GM13976 (cell line): ENCODE results near the gene LIG3.

Source experiments
- DNase-seq: peaks from one replicate; pipeline ENCODE4 v3.0.0; 2012; ENCODE audit warnings: low spot score
- in situ Hi-C: fragments of 300-500 bp; cut with MboI; formaldehyde crosslinking; loops from one replicate; pipeline ENCODE4 v1.12.0; 2022; ENCODE audit warnings: low sequenced_read_pairs, mixed read lengths, inconsistent platforms; ENCODE audit not compliant: unreplicated experiment
- TF ChIP-seq, protein P1 (sequence below): IDR thresholded peaks from 2 replicates; pipeline ENCODE4 v1.5.1; 2012; ENCODE audit warnings: borderline replicate concordance, mild to moderate bottlenecking; ENCODE audit not compliant: insufficient read depth; ENCODE audit errors: extremely low read depth, missing control alignments, control extremely low read depth

Gene LIG3

DNA sequence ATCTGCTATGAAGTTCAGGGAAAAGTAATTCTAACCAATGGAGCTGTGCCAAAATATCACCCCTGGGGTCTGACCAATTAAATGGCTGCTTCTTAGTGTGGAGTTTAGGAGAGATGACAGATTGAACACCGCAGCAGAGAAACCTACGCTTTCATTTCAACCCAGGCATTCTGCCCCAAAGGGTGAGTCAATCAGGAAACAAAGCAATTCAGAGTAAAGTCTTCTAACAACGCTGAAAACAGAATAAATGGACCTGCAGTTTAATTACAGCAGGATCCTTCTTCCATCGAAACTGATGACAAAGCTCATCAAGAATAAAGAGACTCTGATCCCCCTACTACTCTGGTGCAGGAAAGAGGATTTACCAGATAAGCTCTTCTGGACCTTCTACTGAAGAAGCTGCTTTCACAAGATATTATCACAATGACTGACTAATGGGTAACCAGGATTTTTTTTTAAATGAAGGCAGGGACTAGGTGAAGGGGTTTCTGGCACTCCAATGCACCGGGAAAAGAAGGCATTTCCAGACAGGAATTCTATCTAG, 66.5 kb downstream of the LIG3 start:
- peak; percentile 81 for DNase-seq
- in situ Hi-C loops = no loop called here

DNA sequence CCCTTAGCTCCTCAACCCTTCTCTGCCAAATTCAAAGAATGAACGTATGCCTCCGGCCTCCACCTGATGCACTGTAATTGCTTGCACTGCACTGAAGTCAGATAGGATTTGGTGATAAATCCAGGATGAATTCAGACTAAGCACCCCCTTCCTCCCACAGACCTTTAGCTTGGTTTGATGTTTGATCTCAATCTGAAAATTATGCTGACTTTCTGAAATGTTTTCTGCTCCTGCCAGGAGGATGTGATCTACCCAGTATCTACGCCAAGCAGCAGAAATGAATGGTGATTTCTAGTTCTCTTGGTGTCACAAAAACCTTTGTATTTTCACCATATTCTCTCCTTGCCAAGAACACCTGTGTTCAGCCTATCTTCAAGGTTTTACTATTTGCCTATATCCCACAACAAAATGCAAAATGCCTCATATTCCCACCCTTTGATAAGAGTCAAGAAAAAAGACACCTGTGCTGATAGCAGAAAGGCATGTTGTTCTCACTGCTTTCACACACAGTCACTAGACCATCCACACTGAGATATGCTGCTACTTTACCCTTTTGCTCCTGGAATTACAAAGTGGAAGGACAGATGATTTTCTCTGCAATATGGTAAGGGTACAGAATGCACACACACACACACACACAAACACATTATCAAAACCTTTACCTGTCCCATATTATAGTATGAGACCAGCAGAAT, 68.5 kb downstream of the LIG3 start:
- in situ Hi-C loops = no loop called here
- no peak for DNase-seq
- TF ChIP-seq, protein P1, sequence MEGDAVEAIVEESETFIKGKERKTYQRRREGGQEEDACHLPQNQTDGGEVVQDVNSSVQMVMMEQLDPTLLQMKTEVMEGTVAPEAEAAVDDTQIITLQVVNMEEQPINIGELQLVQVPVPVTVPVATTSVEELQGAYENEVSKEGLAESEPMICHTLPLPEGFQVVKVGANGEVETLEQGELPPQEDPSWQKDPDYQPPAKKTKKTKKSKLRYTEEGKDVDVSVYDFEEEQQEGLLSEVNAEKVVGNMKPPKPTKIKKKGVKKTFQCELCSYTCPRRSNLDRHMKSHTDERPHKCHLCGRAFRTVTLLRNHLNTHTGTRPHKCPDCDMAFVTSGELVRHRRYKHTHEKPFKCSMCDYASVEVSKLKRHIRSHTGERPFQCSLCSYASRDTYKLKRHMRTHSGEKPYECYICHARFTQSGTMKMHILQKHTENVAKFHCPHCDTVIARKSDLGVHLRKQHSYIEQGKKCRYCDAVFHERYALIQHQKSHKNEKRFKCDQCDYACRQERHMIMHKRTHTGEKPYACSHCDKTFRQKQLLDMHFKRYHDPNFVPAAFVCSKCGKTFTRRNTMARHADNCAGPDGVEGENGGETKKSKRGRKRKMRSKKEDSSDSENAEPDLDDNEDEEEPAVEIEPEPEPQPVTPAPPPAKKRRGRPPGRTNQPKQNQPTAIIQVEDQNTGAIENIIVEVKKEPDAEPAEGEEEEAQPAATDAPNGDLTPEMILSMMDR = no peak

More for the DNA sequence above, 66.5 kb downstream of the LIG3 start:
- TF ChIP-seq, protein P1 = no peak

DNA sequence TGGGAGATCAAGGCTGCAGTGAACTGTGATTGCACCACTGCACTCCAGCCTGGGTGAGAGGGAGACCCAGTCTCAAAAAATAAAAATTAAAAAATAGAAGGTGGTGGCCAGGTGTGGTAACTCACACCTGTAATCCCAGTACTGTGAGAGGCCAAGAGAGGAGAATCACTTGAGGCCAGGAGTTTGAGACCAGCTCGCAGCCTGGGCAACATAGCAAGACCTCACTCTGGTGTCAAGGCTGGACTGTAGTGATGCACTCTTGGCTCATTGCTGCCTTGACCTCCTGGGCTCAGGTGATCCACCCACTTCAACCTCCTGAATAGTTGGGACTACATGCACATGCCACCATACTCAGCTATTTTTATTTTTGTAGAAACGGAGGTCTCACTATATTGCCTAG, 69.9 kb downstream of the LIG3 start:
- TF ChIP-seq, protein P1 = no peak

DNA sequence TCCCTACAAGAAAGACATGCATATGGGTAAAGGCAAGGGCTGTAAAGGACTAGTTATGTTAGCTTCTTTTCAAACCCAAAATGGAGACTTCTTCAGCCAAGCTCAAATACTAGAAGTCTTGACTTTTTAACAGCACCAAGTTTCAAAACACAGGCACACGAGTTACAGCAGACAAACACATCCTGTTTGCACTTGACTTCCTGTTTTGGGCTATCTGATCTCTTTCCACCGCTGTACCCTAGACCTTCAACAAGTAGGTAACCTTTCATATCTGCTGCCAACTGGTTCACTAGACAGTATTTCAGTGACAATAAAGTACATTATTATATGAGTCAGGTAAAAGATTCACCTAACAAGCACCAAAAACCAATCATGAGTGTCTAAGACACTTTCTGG, 70.9 kb downstream of the LIG3 start:
- in situ Hi-C loops = no loop called here
- peak; percentile 51 for DNase-seq
- TF ChIP-seq, protein P1 = no peak

More for the DNA sequence above, 69.9 kb downstream of the LIG3 start:
- in situ Hi-C loops = no loop called here
- DNase-seq = no peak

DNA sequence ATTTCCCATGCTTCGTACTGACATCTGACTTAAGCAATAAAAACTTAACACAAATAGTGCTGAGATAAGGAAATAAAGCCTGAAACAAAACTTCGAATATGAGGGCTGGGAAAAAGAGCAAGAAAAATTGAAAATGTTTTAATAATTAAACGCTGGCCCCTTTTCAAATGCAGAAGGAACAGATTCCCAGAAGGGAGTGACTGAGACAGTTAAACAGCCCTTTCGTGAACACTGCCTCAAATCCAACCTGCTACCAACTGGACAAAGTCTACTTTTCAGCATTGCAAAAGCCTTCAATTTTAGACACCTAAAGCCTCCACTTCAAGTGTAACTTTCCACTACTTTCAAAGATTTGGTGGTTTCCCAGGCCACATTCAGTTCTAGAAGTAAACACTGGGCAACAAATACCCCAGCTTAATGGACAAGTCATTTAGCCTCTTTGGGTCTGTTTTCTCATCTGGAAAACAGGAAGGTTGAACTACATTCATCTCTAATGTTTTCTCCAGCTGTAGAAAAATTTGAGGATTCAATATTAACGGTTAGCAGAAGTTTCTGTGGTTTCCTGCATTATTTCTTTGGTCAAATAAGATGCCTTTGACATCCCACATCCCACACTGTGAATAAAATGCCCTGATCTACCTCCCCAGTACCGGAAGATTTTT, 71.4 kb downstream of the LIG3 start:
- TF ChIP-seq, protein P1 = no peak
- in situ Hi-C loops = no loop called here
- peak; percentile 34 for DNase-seq

DNA sequence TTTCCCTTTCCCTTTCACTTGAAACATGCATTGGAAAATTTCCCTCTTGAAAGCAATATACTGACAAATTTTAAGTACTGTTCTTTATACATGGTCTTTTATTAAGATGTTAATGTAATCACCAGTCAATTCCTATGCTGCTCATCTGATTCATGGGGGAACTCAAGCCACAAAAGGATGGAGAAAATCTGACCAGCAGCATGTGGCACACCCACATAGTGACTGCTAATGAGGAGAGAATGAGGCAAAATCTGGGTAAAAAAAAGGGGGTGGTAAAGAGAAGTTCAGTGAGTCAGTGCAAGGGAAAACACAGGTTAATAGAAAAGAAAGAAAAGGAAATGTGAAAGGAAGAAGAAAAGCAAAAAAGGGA, 71.9 kb downstream of the LIG3 start:
- in situ Hi-C loops = no loop called here
- no peak for DNase-seq
- TF ChIP-seq, protein P1 = no peak
